Measurements from ENCODE around the gene LAIR2.

LAIR2 gene

GRCh38 chr19:54502518-54503048 is at the start of gene LAIR2:
Gene LAIR2 (plus strand): TSS chr19:54502831. CDS start chr19:54502919, 88 bp downstream.
- no peak for DNase-seq (ENCODE audit: low read depth in 1 of 2, low spot score in 1 of 2)

- DNase-seq (ENCODE audit: low read depth in 1 of 2, low spot score in 1 of 2) = no peak
Observed at GRCh38 chr19:54453921-54454780, 48.5 kb upstream of the LAIR2 start.

GRCh38 chr19:54454781-54455675 is 47.6 kb upstream of the LAIR2 start:
- DNase-seq (ENCODE audit: low read depth in 1 of 2, low spot score in 1 of 2) = no peak

DNA sequence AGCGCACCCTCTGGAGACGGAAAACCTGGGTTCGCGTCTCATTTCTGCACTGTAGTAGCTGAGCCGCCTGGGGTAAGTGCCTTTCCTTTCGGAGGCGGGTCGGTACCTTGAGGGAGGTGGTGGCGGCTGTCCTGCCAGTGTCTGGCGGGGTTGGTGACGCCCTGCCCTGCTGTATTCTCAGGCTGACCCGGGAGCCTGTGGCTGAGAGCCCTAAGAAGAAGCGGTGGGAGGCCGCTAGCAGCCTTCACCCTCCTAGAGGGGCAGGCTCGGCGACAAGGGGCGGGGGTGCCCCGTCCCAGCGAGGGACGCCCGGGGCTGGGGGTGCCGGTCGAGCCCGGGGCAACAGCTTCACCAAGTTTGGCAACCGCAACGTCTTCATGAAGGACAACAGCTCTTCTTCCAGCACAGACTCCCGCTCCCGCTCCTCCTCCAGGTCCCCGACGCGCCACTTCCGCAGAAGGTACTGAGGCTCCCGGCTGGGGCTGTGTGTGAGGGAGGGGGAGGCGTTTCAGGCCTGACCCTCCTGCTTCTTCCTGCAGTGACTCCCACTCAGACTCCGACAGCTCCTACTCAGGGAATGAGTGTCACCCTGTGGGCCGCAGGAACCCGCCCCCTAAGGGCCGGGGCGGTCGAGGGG is 46.7 kb upstream of the LAIR2 start:
- DNase-seq (ENCODE audit: low read depth in 1 of 2, low spot score in 1 of 2) = no peak

- DNase-seq (ENCODE audit: low read depth in 1 of 2, low spot score in 1 of 2) = no peak
Observed at GRCh38 chr19:54456423-54457373, 45.9 kb upstream of the LAIR2 start.

- DNase-seq (ENCODE audit: low read depth in 1 of 2, low spot score in 1 of 2) = no peak
Observed at GRCh38 chr19:54457773-54458647, 44.6 kb upstream of the LAIR2 start.

- DNase-seq (ENCODE audit: low read depth in 1 of 2, low spot score in 1 of 2) = no peak
Observed at GRCh38 chr19:54458648-54459281, 43.9 kb upstream of the LAIR2 start.

- no peak for DNase-seq (ENCODE audit: low read depth in 1 of 2, low spot score in 1 of 2)
Observed at GRCh38 chr19:54459282-54460229, 43.1 kb upstream of the LAIR2 start.

DNA sequence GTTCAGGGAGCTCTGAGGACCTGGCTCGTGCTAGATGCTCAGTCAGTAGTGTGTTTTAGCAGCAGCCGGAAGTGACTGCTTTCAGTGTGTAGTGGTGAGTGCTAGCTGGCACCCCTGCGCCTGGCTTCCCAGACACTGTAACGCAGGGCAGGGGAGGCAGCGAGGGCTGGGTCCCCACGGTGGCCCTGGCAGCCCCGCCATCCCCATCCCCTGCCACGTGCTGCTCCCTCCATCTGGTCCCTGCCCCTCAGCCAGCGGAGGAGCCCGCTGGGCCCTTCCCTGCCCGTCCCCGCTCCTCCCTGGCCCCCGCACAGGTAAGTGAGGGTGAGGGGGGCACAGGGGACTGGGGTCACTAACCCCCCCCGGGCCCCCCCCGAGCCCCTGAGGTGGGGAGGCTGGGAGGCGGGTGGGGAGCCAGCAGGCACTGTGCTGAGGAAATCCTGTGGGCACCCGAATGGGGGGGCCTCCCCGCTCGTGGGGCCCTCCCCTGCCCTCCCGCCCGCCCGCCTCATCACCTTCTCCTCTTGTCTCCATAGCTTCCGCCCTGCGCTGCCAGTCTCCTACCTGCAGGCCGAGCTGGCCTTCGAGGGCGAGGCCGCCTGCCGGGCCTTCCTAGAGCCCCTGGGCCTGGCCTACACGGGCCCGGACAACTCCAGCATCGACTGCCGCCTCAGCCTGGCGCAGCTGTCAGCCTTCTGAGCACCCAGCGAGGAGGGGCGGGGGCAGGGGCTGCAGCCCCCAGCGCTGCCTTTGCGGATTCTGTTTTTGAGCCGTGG is 42.2 kb upstream of the LAIR2 start:
- no peak for DNase-seq (ENCODE audit: low read depth in 1 of 2, low spot score in 1 of 2)

- DNase-seq (ENCODE audit: low read depth in 1 of 2, low spot score in 1 of 2) = no peak
Observed at GRCh38 chr19:54461210-54461609, 41.4 kb upstream of the LAIR2 start.

- no peak for DNase-seq (ENCODE audit: low read depth in 1 of 2, low spot score in 1 of 2)
Observed at GRCh38 chr19:54461613-54462012, 41.0 kb upstream of the LAIR2 start.

DNA sequence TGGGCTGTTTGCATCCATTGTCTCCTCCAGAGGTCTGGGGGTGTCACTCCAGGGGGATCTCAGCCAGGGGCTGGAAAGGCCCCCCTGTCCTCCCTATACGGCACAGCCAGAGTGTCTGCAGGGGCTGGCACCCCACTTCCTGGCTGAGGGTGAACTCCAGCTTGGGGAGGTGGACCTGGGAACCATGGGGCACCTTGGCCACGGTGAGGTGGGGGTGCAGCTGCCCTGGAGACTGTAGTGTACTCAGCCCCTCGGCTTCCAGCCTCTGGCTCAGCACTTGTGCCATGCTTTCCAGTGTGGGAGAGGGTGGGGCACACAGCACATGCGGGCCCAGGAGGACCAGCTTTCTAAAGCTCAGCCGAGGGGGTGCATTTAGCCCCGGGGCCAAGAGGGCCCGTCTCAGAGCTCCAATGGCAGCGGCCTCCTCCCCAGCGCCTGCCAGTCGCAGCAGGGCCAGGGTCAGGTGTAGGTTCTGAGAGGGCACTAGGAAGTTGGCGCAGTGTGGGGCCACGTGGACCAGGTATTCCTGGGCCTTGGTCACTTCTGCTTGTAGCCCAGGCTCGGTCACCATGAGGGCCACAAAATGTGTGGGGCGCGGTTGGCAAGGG is 40.5 kb upstream of the LAIR2 start:
- no peak for DNase-seq (ENCODE audit: low read depth in 1 of 2, low spot score in 1 of 2)

GRCh38 chr19:54462655-54463530 is 39.7 kb upstream of the LAIR2 start:
- DNase-seq (ENCODE audit: low read depth in 1 of 2, low spot score in 1 of 2) = peak; percentile 41 to 57

GRCh38 chr19:54463531-54464043 is 39.0 kb upstream of the LAIR2 start, which contains the start of gene LENG9:
Gene LENG9 (minus strand): TSS chr19:54463778. CDS start chr19:54463526, 252 bp downstream.
- DNase-seq (ENCODE audit: low read depth in 1 of 2, low spot score in 1 of 2) = peak; percentile 80 to 86

- DNase-seq (ENCODE audit: low read depth in 1 of 2, low spot score in 1 of 2) = peak in 1 of 2 donors; percentile 60
Observed at GRCh38 chr19:54464044-54464629, 38.5 kb upstream of the LAIR2 start.

Measured in stimulated activated CD4-positive, alpha-beta T cell treated with anti-CD3 and anti-CD28 coated beads, Interleukin-15, amount 100 ng/mL, for 1 hour (primary cell).